ENCODE results near the gene RTL5.
A peak's percentile ranks its signal among the peaks of the same experiment; 100 is the strongest.

The RTL5 gene

DNA sequence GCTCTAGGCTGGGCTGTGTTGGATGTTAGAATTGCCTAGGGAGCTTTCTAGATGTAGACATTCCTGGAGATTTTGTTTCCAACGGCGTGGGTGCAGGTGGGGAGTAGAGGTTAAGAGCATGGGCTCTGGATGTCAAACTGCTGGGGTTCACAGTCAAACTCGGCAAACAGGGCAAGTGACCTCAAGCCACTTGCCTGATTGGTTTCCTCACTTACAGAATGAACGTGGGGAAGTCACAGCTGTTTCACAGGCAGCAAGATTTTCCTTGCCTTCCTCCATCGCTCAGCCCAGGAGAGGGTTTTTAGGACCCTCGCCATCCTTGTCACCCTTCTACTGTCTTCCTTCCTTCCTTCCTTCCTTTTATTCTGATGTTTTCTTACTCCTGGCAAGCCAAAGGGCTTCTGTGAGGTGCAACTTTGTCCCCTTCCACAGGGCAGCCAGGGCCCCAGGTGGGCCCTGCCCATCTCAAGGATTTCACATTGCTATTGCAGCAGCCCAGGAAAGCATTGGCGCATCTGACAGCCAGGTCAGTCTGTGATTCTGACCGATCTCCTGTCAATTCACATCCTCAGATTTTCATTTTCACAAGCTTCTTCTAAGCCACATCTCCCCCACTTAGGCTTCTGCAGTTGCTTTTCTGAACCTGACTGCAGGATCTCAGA is 7.0 kb downstream of the RTL5 start:
- no peak overlapping the region for H3K4me3 Mint-ChIP-seq
- H3K27ac Mint-ChIP-seq: peak overlapping the region; percentile 54 to 97 (median 76)
- no peaks in the 10 kb centered on the region for H3K27me3 Mint-ChIP-seq (ENCODE audit: low read depth)
- peaks cover 9% of the 10 kb centered on the region for H3K9me3 Mint-ChIP-seq
- TF ChIP-seq, protein P1, sequence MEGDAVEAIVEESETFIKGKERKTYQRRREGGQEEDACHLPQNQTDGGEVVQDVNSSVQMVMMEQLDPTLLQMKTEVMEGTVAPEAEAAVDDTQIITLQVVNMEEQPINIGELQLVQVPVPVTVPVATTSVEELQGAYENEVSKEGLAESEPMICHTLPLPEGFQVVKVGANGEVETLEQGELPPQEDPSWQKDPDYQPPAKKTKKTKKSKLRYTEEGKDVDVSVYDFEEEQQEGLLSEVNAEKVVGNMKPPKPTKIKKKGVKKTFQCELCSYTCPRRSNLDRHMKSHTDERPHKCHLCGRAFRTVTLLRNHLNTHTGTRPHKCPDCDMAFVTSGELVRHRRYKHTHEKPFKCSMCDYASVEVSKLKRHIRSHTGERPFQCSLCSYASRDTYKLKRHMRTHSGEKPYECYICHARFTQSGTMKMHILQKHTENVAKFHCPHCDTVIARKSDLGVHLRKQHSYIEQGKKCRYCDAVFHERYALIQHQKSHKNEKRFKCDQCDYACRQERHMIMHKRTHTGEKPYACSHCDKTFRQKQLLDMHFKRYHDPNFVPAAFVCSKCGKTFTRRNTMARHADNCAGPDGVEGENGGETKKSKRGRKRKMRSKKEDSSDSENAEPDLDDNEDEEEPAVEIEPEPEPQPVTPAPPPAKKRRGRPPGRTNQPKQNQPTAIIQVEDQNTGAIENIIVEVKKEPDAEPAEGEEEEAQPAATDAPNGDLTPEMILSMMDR (IDR thresholded peaks at IDR 0.05; ENCODE audit: unreplicated experiment in 3 of 3): no peak
- H3K4me1 Mint-ChIP-seq: peaks cover 67% of the 10 kb centered on the region
- H3K36me3 Mint-ChIP-seq (ENCODE audit: low read depth): peaks cover 11% of the 10 kb centered on the region

DNA sequence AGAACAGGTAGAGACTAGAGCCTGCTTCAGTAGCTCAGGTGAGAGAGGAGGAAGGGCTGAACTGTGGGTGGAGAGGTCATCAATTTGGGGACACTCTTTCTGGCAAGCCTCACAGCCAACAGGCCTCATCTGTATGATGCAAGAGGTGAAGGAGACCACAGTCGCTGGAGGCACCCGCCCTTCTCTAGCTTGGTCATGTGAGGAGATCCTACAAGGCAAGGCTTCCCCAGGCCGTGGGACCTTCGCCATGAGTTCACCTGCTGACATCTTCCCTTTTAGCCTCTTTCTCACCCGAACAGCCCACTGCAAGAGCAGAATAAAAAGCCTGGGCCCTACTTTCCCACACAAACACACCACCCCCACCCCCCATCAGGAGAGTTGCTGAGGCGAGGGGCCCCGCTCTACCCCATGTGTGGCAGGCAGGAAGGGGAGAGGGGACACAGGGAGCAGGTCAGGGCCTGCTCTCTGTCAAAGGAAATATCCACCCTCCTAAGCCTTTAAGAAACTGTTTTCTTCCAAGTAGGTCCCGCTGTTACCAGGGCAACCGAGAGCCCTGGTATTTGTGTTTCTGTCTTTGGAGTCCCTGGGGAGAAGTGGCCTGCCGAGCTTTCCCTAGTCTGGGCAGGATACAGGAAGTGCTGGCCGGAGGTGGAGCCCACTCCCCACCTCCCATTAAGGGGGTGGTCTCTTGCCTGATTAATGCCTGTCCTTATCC is 8.1 kb downstream of the RTL5 start:
- Mint-ChIP-seq H3K4me3 (peak overlapping the region in 1 of 3 experiments; percentile 45), H3K27ac (peak overlapping the region; percentile 54 to 97 (median 76)), H3K27me3 (ENCODE audit: low read depth) (no peaks in the 10 kb centered on the region), H3K9me3 (peaks cover 6% of the 10 kb centered on the region), H3K4me1 (peaks cover 58% of the 10 kb centered on the region), H3K36me3 (ENCODE audit: low read depth) (peaks cover under 1% of the 10 kb centered on the region)
- TF ChIP-seq, protein P1 (IDR thresholded peaks at IDR 0.05; ENCODE audit: unreplicated experiment in 3 of 3): no peak

DNA sequence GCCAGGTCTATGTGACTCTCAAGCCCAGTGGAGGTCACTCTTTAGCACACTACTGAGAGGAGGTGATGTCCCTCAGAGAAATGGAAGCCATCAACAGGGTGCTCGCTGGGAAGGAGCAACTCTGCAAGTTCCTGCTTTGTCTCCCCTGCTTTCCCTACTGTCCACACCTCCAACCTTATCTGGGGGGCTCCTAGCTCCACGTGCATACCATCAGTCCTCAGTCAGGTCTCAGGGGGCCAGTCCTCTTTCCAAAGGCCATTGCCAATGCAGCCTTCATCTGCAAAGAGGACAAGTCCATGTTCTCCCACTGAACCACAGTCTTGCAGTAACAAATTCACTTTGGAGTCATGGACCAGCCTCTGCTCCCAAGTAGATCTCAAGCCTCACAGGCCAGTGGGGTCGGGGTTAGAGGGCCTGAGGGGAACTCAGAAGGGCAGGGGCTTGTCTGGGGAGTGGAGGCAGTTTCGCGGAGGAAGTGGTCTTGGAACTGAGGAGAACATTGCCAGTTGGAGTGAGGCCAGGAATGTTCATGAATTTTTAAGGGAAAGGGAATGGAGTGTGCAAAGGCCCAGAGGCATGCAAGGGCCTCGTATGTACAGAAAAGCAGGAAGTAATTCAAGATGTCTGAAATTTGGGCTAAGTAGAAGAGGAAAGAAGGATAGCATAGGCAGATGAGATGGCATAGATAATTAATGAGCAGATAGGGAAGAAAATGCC is 8.9 kb downstream of the RTL5 start:
- H3K9me3 Mint-ChIP-seq: peaks cover 5% of the 10 kb centered on the region
- TF ChIP-seq, protein P1 (IDR thresholded peaks at IDR 0.05; ENCODE audit: unreplicated experiment in 3 of 3): no peak
- H3K36me3 Mint-ChIP-seq (ENCODE audit: low read depth): no peaks in the 10 kb centered on the region
- no peaks in the 10 kb centered on the region for H3K27me3 Mint-ChIP-seq (ENCODE audit: low read depth)
- peaks cover 52% of the 10 kb centered on the region for H3K4me1 Mint-ChIP-seq
- H3K27ac Mint-ChIP-seq: peak overlapping the region; percentile 54 to 97 (median 76)
- peak overlapping the region in 1 of 3 experiments; percentile 10 for H3K4me3 Mint-ChIP-seq

DNA sequence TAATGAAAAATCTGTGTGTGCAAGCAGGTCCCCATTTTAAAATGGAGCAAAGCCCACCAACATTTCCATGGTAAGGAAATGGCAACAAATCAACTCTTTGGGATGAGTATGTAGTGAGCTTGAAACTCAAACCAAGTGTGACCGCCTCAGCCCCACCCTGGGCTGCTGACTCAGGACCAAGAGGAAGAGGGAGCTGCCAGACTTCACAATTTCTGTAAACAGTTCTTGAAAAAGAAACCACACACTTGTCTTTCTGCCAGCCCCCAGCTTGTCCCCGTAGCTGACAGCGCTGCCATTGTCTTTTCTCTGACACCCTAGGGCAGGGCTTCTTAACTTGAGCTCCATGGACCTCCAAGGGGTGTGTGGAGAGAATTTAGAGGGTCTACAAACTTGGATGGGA is 10.3 kb downstream of the RTL5 start:
- Mint-ChIP-seq H3K27me3 (ENCODE audit: low read depth) (no peaks in the 10 kb centered on the region), H3K27ac (peak overlapping the region; percentile 66 to 84 (median 72)), H3K4me1 (peaks cover 43% of the 10 kb centered on the region), H3K9me3 (peaks cover 4% of the 10 kb centered on the region), H3K4me3 (no peak overlapping the region), H3K36me3 (ENCODE audit: low read depth) (no peaks in the 10 kb centered on the region)
- TF ChIP-seq, protein P1 (IDR thresholded peaks at IDR 0.05; ENCODE audit: unreplicated experiment in 3 of 3): no peak

DNA sequence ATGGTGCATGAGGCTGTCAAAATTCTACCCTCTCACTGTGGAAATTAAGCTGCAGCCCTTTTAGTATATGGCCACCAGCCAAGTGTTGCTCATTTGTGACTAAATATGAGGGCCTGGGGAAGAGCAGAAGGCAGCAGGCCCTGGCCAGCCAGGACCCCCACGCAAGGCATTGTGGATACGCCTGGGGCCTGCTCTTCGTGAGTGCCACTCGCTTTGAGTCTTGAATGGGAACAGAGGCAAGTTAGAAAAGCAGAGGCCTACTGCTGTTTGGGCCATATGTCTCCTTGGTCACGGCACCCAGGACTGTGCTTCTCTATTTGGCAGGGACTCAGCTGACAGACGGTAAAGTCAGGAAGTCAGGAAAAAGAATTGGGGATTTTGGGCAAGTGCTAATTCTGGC is 10.9 kb downstream of the RTL5 start:
- H3K9me3 Mint-ChIP-seq: peaks cover 4% of the 10 kb centered on the region

More for the DNA sequence above, 10.9 kb downstream of the RTL5 start:
- H3K4me1 Mint-ChIP-seq: peaks cover 39% of the 10 kb centered on the region
- TF ChIP-seq, protein P1 (IDR thresholded peaks at IDR 0.05; ENCODE audit: unreplicated experiment in 3 of 3): no peak
- no peaks in the 10 kb centered on the region for H3K27me3 Mint-ChIP-seq (ENCODE audit: low read depth)
- no peaks in the 10 kb centered on the region for H3K36me3 Mint-ChIP-seq (ENCODE audit: low read depth)
- peak overlapping the region; percentile 66 to 84 (median 72) for H3K27ac Mint-ChIP-seq
- H3K4me3 Mint-ChIP-seq: no peak overlapping the region
